ENCODE results near the gene IL32.
"Not testable (repeated sequence)": the region's sequence is repeated elsewhere in the genome, so short reads cannot be mapped to it uniquely, and the experiment has no call there.

The IL32 gene

DNA sequence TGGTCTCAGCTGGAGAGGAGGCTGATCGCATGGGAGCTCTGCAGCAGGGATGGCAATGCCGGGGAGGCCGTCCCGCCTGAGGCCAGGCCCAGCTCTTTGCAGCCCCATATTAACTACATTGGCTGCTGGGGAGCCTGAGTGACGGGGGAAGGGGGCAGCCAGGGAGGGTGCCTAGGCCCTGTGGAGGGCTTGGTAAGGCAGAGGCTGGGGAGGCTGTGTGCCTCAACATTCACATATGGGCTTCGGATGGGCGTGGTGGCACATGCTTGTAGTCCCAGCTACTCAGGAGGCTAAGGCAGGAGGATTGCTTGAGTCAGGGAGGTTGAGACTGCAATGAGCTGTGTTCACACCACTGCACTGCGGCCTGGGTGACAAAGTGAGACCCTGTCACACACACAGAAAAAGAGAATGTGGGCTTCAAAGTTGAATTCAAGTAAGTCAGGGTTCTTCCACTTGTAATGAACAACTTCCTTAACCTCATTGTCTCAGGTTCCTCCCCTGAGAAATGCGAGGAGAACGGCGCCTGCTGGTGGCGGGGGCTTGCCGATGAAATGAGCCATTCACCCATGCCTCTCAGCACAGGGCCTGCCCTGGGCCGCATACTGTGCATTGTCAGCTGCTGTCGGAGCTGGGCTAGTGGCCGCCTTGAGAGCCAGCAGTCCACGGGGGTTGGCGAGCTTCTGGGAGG is 7.3 kb downstream of the IL32 start:
- not testable (repeated sequence) for DNase-seq

GRCh38 chr16:3073448-3073847 is 8.0 kb downstream of the IL32 start:
- DNase-seq = no peak

GRCh38 chr16:3074860-3075522 is 9.6 kb downstream of the IL32 start:
- peak; percentile 54 for DNase-seq

DNA sequence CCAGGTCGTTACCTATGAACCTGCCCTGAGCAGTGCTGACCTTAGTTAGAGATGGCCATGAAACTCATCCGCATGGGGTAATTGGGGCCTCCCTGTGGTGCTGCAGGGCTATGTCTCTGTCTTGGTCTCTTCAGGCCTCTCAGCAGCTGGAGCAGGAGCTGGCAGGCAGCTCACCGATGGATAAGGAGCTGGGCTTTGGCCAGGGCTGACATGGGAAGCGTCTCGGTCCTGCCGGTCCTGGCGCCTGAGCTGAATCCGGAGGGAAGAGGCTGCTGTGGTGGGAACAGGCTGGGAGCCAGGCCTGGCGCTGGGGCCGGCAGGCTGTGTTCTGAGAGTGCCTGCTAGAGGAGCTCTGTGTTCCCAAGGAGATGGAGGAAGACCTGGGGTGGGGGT is 10.1 kb downstream of the IL32 start:
- DNase-seq = no peak

- not testable (repeated sequence) for DNase-seq
Measured at GRCh38 chr16:3075946-3076345, 10.5 kb downstream of the IL32 start.

DNA sequence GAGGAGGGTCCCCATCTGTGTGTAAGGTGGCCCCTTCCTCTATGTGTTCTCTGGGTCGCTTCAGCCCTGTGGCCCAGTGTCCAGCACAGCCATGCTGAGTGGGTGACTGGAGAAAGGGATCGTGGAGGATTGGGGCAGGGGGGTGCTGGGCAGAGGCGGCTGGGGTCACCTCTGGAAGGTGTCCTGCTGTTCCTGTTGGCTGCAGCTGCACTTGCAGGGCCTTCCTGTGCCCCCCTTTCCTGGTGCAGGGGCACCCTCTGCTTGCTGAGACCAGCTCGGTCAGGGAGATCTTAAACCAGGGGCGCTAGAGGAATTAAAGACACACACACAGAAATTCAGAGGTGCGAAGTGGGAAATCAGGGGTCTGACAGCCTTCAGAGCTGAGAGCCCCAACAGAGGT is 11.1 kb downstream of the IL32 start:
- no peak for DNase-seq

DNA sequence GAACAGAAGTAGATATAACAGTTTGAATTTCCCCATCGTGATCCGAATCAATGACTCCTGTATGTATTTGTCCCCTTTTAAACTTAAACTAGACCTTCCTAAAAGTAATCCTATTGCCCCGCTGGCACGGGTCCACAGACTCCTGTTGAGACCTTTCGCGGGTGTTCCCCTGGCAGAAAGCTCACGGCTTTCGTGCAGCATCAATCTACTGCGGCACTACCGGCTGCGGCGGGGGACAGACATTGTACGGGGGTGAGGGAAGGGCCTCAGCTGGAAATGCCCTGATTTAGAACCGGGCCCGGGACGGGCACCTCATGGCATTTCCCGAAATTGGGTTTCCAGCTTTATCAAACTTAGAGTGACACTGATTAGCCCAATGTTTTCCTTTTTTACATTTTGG is 14.6 kb downstream of the IL32 start:
- no peak for DNase-seq

DNA sequence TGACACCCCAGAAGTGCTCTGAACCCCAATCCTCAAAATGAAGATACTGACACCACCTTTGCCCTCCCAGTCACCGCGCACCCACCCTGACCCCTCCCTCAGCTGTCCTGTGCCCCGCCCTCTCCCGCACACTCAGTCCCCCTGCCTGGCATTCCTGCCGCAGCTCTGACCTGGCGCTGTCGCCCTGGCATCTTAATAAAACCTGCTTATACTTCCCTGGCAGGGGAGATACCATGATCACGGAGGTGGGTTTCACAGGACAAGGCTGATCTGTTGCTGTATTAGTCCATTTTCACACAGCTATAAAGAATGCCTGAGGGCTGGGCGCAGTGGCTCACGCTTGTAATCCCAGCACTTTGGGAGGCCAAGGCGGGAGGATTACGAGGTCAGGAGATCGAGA is 16.5 kb downstream of the IL32 start:
- DNase-seq = not testable (repeated sequence)

DNA sequence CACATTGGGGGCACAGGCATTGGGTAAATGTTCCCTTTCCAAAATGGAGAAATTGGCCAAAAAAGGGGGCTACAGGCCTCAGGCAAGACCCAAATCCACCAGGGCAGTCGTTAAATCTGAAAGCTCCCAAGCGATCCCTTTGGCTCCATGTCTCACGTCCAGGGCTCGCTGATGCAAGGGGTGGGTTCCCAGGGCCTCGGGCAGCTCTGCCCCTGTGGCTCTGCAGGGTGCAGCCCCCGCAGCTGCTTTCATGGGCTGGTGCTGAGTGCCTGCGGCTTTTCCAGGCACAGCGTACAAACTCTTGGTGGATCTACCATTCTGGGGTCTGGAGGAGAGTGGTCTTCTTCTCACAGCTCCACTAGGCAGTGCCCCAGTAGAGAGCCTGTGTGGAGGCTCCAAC is 18.0 kb downstream of the IL32 start:
- DNase-seq = not testable (repeated sequence)

GRCh38 chr16:3084491-3084890 is 19.1 kb downstream of the IL32 start:
- no peak for DNase-seq

DNA sequence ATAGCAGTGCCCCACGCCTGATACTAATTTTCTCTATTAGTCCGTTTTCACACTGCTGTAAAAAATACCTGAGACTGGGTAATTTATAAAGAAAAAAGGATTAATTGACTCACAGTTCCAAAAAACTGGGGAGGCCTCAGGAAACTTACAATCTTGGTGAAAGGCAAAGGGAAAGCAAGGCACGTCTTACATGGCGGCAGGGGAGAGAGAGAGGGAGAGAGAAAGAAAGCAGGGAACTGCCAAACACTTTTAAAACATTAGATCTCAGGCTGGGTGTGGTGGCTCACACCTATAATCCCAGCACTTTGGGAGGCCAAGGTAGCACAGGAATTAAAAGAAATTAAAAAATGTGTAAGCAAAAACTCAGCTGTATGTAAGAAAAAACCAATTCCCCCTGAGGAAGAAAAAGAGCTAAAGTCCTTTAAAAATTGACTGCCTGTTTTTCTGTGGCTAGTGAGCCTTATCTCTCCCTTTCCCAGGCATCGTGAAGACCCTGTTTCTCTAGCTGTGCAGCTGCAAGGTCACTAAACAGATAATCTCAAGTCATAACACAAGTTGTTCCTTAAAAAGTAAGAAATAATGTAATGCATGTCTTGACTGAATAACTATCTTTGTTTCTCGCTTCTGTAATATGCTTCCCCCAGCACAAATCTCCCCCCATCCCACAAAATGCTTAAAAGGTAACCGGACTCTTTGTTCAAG is 19.7 kb downstream of the IL32 start:
- no peak for DNase-seq

DNA sequence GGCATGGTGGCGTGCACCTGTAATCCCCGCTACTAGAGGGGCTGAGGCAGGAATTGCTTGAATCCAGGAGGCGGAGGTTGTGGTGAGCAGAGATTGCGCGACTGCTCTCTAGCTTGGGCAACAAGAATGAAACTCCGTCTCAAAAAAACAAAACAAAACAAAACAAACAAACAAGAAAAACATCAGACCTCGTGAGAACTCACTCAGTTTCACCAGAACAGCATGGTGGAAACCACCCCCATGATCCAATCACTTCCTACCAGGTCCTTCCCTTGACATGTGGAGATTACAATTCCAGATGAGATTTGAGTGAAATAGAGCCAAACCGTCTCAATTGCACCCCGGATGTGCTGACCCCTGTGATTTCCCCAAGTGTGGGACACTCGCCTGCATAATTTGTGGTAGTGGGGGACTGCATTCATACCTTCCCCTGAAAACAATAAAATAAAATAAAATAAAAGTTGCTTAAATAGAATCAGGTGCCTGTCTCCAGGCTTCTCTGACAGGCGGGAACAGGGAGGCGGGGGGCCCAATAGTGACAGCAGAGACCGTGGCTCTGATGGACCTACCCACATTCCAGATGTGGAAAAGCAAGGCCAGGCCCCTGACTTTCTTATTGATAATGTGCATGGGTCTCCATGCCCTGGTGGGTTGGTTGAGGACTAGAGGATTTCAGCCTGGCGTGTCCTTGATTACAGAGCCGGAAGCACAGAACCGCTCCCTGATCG is 20.6 kb downstream of the IL32 start:
- DNase-seq = no peak

DNA sequence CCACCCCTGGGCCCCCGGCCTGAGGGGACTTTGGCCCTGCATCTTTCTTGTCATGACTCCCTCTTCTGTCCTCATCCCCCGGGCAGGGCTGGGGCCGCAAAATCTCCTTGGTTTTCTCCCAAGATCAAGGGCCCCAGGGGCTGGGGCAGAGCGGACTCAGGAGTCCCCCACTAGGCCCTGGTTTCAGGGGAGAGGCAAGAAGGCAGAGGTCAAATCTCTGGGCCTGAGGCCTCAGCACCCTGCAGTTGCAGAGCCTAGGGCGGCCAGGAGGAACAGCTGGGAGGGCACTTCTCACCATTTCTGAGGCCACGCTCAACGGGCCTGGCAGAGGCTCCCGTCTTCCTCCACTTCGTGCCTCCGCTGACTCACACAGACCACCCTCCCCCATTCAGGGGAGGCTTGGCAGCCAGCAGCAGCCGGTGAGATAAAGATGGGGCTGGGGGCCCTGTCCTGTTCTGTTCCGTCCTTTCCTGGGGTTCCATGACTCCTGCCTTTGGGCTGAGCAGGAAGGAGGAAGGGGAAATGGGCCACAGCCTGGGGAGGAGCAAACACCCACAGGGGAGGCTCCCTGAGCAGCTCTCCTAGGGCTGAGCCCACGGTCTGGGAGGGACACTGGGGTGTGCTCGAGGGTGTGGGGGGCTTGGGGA is 21.3 kb downstream of the IL32 start:
- DNase-seq = no peak

- no peak for DNase-seq
Measured at GRCh38 chr16:3087243-3088235, 22.1 kb downstream of the IL32 start.

DNA sequence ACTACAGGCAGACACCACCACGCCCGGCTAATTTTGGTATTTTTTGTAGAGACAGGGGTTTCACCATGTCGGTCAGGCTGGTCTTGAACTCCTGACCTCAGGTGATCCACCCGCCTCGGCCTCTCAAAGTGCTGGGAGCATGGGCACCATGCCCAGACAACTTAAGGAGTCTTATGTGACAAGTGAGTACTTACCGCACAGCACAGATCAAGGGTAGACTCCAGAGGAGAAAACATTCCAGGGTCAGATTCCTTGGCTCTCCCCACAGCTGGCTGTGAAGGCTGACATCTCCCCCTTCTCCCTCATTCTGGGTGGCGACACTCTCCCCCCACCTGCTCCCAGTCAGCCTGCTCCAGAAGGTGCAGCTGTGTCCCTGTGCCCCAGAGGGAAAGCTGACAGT is 23.0 kb downstream of the IL32 start:
- DNase-seq = no peak

DNA sequence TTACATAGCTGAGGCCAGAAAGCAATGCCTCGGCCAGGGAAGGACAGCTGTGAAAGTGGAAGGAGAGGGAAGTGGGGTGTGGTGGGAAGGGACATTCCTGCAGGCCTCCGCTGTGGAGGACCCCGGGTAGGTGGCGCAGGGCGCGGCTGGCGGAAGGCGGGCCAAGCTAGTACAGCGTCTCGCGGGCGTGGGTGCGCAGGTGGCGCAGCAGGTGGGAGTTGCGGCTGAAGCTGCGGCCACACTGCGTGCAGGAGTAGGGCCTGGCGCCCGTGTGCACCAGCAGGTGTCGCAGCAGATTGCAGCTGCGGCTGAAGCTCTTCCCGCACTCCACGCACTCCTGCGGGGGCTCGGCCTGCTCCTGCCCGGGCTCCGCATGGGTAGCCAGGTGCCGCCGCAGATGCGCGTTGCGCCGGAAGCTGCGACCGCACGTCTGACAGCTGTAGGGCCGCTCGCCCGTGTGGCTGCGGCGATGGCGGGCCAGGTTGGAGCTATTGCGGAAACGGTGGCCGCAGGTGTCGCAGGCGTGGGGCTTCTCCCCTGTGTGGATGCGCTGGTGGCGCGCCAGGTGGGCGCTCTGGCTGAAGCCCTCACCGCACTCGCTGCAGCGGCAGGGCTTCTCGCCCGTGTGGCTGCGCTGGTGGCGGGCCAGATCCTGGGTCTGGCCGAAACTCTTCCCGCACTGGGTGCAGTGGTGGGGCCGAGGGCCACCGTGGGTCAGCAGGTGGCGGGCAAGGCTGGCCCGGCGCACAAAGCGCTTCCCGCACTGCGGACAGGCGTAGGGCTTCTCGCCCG is 23.7 kb downstream of the IL32 start:
- no peak for DNase-seq

GRCh38 chr16:3089717-3090592 is 24.5 kb downstream of the IL32 start:
- no peak for DNase-seq

DNA sequence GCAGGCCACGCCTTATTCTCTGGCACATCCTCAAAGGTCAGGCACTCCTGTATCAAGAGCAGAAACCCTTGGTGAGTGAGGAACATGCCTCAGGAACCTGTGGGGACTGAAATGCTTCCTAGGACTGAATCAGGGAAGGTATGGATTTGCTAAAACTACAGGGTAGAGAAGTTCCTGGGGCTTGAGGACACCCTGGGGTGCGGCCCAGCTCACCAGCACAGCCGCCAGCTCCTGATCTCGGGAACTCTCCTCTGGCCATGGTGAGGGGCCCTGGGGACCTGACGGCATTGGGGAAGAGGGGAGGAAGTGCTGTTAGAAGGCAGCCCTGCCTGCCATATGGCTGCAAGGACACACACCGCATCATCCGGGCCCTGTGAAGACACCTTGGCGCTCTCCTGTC is 26.1 kb downstream of the IL32 start:
- DNase-seq = no peak

- no peak for DNase-seq
Measured at GRCh38 chr16:3092501-3092941, 27.1 kb downstream of the IL32 start.
